ENCODE measurements around the gene PEAK1.

PEAK1 gene

GRCh38 chr15:77076323-77076915 lies 343.5 kb downstream of the PEAK1 start:
- no peak for DNase-seq

- DNase-seq: no peak
Observed at GRCh38 chr15:77075528-77075927, 344.4 kb downstream of the PEAK1 start.

- DNase-seq: no peak
Observed at GRCh38 chr15:77074350-77074749, 345.6 kb downstream of the PEAK1 start.

GRCh38 chr15:77071305-77072223 lies 348.3 kb downstream of the PEAK1 start:
- no peak for DNase-seq

- DNase-seq: peak; percentile 25 to 77
Observed at GRCh38 chr15:77070495-77071304, 349.2 kb downstream of the PEAK1 start, which contains the start of gene TSPAN3. Gene TSPAN3 (minus strand): TSS chr15:77071109. CDS start chr15:77070954, 155 bp downstream.

- DNase-seq: no peak
Observed at GRCh38 chr15:77070180-77070494, 349.8 kb downstream of the PEAK1 start.

- no peak for DNase-seq
Observed at GRCh38 chr15:77069521-77070121, 350.3 kb downstream of the PEAK1 start.

GRCh38 chr15:77068633-77069032 lies 351.3 kb downstream of the PEAK1 start:
- no peak for DNase-seq

- no peak for DNase-seq
Observed at GRCh38 chr15:77067691-77068367, 352.1 kb downstream of the PEAK1 start.

GRCh38 chr15:77066971-77067690 lies 352.8 kb downstream of the PEAK1 start:
- DNase-seq: no peak

GRCh38 chr15:77064539-77065308 lies 355.2 kb downstream of the PEAK1 start:
- DNase-seq: no peak

- DNase-seq: no peak
Observed at GRCh38 chr15:77064063-77064462, 355.8 kb downstream of the PEAK1 start.

- DNase-seq: no peak
Observed at GRCh38 chr15:77063249-77063648, 356.7 kb downstream of the PEAK1 start.

GRCh38 chr15:77060546-77060945 lies 359.4 kb downstream of the PEAK1 start:
- DNase-seq: no peak

- no peak for DNase-seq
Observed at GRCh38 chr15:77059786-77060361, 360.0 kb downstream of the PEAK1 start.

GRCh38 chr15:77058468-77058867 lies 361.4 kb downstream of the PEAK1 start:
- DNase-seq: no peak

- no peak for DNase-seq
Observed at GRCh38 chr15:77057685-77058084, 362.2 kb downstream of the PEAK1 start.

GRCh38 chr15:77057072-77057471 lies 362.8 kb downstream of the PEAK1 start:
- DNase-seq: no peak

- DNase-seq: no peak
Observed at GRCh38 chr15:77053709-77054108, 366.2 kb downstream of the PEAK1 start.

- no peak for DNase-seq
Observed at GRCh38 chr15:77052556-77052955, 367.3 kb downstream of the PEAK1 start.
